Kidney (tissue), 14 donors: ENCODE results near the gene ZSWIM2. TPM values are rescaled to one million over a fixed set of nuclear protein-coding genes. Genes with fewer than 3 reads are reported as not detected.

Source experiments
- DNase-seq, 5 donors: peaks; one replicate each; pipeline ENCODE4 v3.0.0-alpha.2; 2013 to 2020
- FAIRE-seq: peaks from 2 replicates; lab custom pipeline; 2012; peaks lifted over from hg19 to GRCh38; lab: Jason Lieb, UNC
- H3K27ac ChIP-seq, 2 donors: one replicate each; pipeline ENCODE4 v1.7.0; 2013; ENCODE audit warnings: low read depth in 2 of 2, low read length in 2 of 2, inconsistent platforms in 1 of 2
- H3K27me3 ChIP-seq: one replicate; pipeline ENCODE4 v1.7.1; 2013; ENCODE audit warnings: low read length, inconsistent platforms; ENCODE audit not compliant: control insufficient read depth, insufficient read depth
- H3K36me3 ChIP-seq, 3 donors: one replicate each; pipeline versions ENCODE4 v1.7.0 to v1.7.1; 2013; ENCODE audit warnings: low read length in 3 of 3, control low read depth in 1 of 3, inconsistent platforms in 1 of 3; ENCODE audit not compliant: insufficient read depth in 3 of 3, control insufficient read depth in 2 of 3
- H3K4me1 ChIP-seq, 3 donors: one replicate each; pipeline versions ENCODE4 v1.7.0 to v1.7.1; 2013; ENCODE audit warnings: low read length in 3 of 3, inconsistent platforms in 1 of 3, low read depth in 1 of 3; ENCODE audit not compliant: control insufficient read depth in 2 of 3, insufficient read depth in 2 of 3
- H3K4me3 ChIP-seq, 3 donors: one replicate each; pipeline versions ENCODE4 v1.7.0 to v1.8.1; 2013; ENCODE audit warnings: low read length in 3 of 3, control low read depth in 1 of 3, inconsistent platforms in 1 of 3
- H3K9ac ChIP-seq, 3 donors: one replicate each; pipeline versions ENCODE4 v1.7.0 to v1.7.1; 2013; ENCODE audit warnings: low read length in 3 of 3, control low read depth in 1 of 3, inconsistent platforms in 1 of 3
- H3K9me3 ChIP-seq, 3 donors: one replicate each; pipeline versions ENCODE4 v1.7.0 to v1.7.1; 2013; ENCODE audit warnings: low read length in 3 of 3, control low read depth in 1 of 3, inconsistent platforms in 1 of 3; ENCODE audit not compliant: control insufficient read depth in 2 of 3, insufficient read depth in 1 of 3
- CTCF ChIP-seq: IDR thresholded peaks from 3 replicates; pipeline ENCODE4 v1.5.1; 2012; ENCODE audit warnings: mild to moderate bottlenecking, moderate library complexity, borderline replicate concordance; ENCODE audit not compliant: insufficient read depth; ENCODE audit errors: extremely low read depth
- intact Hi-C: fragments of 100-400 bp; cut with DNase I; formaldehyde crosslinking; loops from one replicate; pipeline ENCODE4 v1.11.1; 2022
- polyA plus RNA-seq: library from polyadenylated mRNA; stranded (reverse); fragments of 350-450 nt; fragmentation: Illumina TruSeq; extraction: RNeasy Lipid Tissue Mini Kit (QIAGEN cat#74804); gene quantifications from one replicate; pipeline ENCODE4 v1.2.3, GENCODE V29; 2014; ENCODE audit warnings: low read depth, low replicate concordance; ENCODE audit not compliant: insufficient read depth
- total RNA-seq: library from RNA; stranded (reverse); fragmentation: NEBNext Ultra II Directional; extraction: Animal tissue kit (Norgen Biotek cat#: 25700); gene quantifications from one replicate; pipeline ENCODE4 v1.2.1, GENCODE V29; 2021
- donor health status: control.
- donor health status: control.
- donor health status: control.
- donor health status: control.
- donor health status: control.
- donor health status: DM: yes; HTN: yes; CAD: no.
- donor health status: Normal renal cell carcinoma (clear cell type).

Gene ZSWIM2
- total and polyA plus RNA-seq, 2 donors from 2014 or later = not detected

GRCh38 chr2:186852508-186852907, 3.5 kb upstream of the ZSWIM2 start:
- Histone ChIP-seq H3K4me1 (peaks cover 0 to 2% (median 0%) of the 10 kb centered on the region in 3 donors), H3K27me3 (no peaks in the 10 kb centered on the region), H3K9ac (no peak overlapping the region), H3K36me3 (no peaks in the 10 kb centered on the region), H3K4me3 (no peak overlapping the region), H3K9me3 (no peaks in the 10 kb centered on the region), H3K27ac (no peak overlapping the region)
- TF ChIP-seq CTCF = no peak
- intact Hi-C loops = no loop called here
- DNase-seq = no peak
- no peak for FAIRE-seq

GRCh38 chr2:186842373-186842772, 6.6 kb downstream of the ZSWIM2 start:
- H3K9me3 ChIP-seq = no peaks in the 10 kb centered on the region
- no peak overlapping the region for H3K27ac ChIP-seq
- TF ChIP-seq CTCF = no peak
- intact Hi-C loops = no loop called here
- H3K4me1 ChIP-seq = no peaks in the 10 kb centered on the region
- FAIRE-seq (no peak), DNase-seq (no peak)
- H3K4me3 ChIP-seq = no peak overlapping the region
- no peak overlapping the region for H3K9ac ChIP-seq
- H3K36me3 ChIP-seq = no peaks in the 10 kb centered on the region
- H3K27me3 ChIP-seq = no peaks in the 10 kb centered on the region

- no peak for FAIRE-seq
- Histone ChIP-seq H3K4me1 (no peaks in the 10 kb centered on the region), H3K36me3 (no peaks in the 10 kb centered on the region), H3K27ac (no peak overlapping the region), H3K9ac (no peak overlapping the region), H3K4me3 (no peak overlapping the region), H3K9me3 (no peaks in the 10 kb centered on the region), H3K27me3 (no peaks in the 10 kb centered on the region)
- intact Hi-C loops = no loop called here
- DNase-seq = no peak
- TF ChIP-seq CTCF = no peak
Observed at GRCh38 chr2:186841940-186842339, 7.0 kb downstream of the ZSWIM2 start.

GRCh38 chr2:186835628-186836027, 13.3 kb downstream of the ZSWIM2 start:
- H3K27ac ChIP-seq = no peak overlapping the region
- no peaks in the 10 kb centered on the region for H3K4me1 ChIP-seq
- FAIRE-seq (no peak), DNase-seq (no peak)
- H3K9me3 ChIP-seq = no peaks in the 10 kb centered on the region
- H3K4me3 ChIP-seq = no peak overlapping the region
- no peak for TF ChIP-seq CTCF
- H3K9ac ChIP-seq = no peak overlapping the region
- intact Hi-C loops = no loop called here
- H3K27me3 ChIP-seq = no peaks in the 10 kb centered on the region
- no peaks in the 10 kb centered on the region for H3K36me3 ChIP-seq
